Activated T-helper 2 cell treated with anti-CD3 and anti-CD28 coated beads, Interferon-gamma antibody, Interleukin-2, Interleukin-4, amounts not matched to agents 10 μg/mL and 5 μg/mL and 100 μg/mL, durations not matched to agents 14 hours and 24 hours and 36 hours (primary cell): ENCODE results near the gene SLC12A9. TPM values are rescaled to one million over a fixed set of nuclear protein-coding genes. Genes with fewer than 3 reads are reported as not detected.

Experiments used
- DNase-seq: peaks from one replicate; pipeline ENCODE4 v3.0.0; 2021; ENCODE audit warnings: low spot score
- H3K27ac Mint-ChIP-seq: one replicate; pipeline ENCODE4 v1.8.0; 2021; ENCODE audit warnings: mixed read lengths
- H3K27me3 Mint-ChIP-seq: one replicate; pipeline ENCODE4 v1.8.0; 2021; ENCODE audit warnings: low read depth, mixed read lengths
- H3K36me3 Mint-ChIP-seq: one replicate; pipeline ENCODE4 v1.8.0; 2021; ENCODE audit warnings: low read depth, mixed read lengths
- H3K4me1 Mint-ChIP-seq: one replicate; pipeline ENCODE4 v1.8.0; 2021; ENCODE audit warnings: low read depth, mixed read lengths
- H3K4me3 Mint-ChIP-seq: one replicate; pipeline ENCODE4 v1.8.0; 2021; ENCODE audit warnings: low read depth, mild to moderate bottlenecking, moderate library complexity, mixed read lengths
- H3K9me3 Mint-ChIP-seq: one replicate; pipeline ENCODE4 v1.8.0; 2021; ENCODE audit warnings: mixed read lengths
- intact Hi-C: fragments of 100-400 bp; cut with micrococcal nuclease; formaldehyde crosslinking; loops from one replicate; pipeline ENCODE4 v1.15.1; 2023
- total RNA-seq: library from RNA; stranded (reverse); gene quantifications from 2 replicates; pipeline ENCODE4 v1.2.3, GENCODE V29; 2022

SLC12A9 gene
- total RNA-seq, 1 donor from 2014 or later: 31.6 TPM

- intact Hi-C loops: no loop called here
- H3K27me3 Mint-ChIP-seq: peaks cover 42% of the 10 kb centered on the region
Measured at GRCh38 chr7:100892364-100893317, 40.1 kb downstream of the SLC12A9 start.

GRCh38 chr7:100893318-100893895, 40.9 kb downstream of the SLC12A9 start:
- Mint-ChIP-seq H3K9me3 (no peaks in the 10 kb centered on the region), H3K4me1 (peaks cover 20% of the 10 kb centered on the region), H3K4me3 (no peak overlapping the region), H3K27ac (no peak overlapping the region), H3K36me3 (peaks cover 4% of the 10 kb centered on the region), H3K27me3 (peaks cover 50% of the 10 kb centered on the region)
- no peak for DNase-seq
- intact Hi-C loops: no loop called here

More at GRCh38 chr7:100892364-100893317, 40.1 kb downstream of the SLC12A9 start:
- DNase-seq: no peak
- H3K4me1 Mint-ChIP-seq: peaks cover 27% of the 10 kb centered on the region
- H3K9me3 Mint-ChIP-seq: no peaks in the 10 kb centered on the region
- H3K36me3 Mint-ChIP-seq: peaks cover 12% of the 10 kb centered on the region
- H3K4me3 Mint-ChIP-seq: peak overlapping the region; percentile 8
- no peak overlapping the region for H3K27ac Mint-ChIP-seq

GRCh38 chr7:100893910-100894721, 41.6 kb downstream of the SLC12A9 start:
- no peaks in the 10 kb centered on the region for H3K9me3 Mint-ChIP-seq
- H3K27ac Mint-ChIP-seq: no peak overlapping the region
- H3K27me3 Mint-ChIP-seq: peaks cover 50% of the 10 kb centered on the region
- no peaks in the 10 kb centered on the region for H3K36me3 Mint-ChIP-seq
- H3K4me1 Mint-ChIP-seq: peaks cover 16% of the 10 kb centered on the region
- peak overlapping the region; percentile 39 for H3K4me3 Mint-ChIP-seq
- no peak for DNase-seq
- intact Hi-C loops: no loop called here

GRCh38 chr7:100894860-100895700, 42.6 kb downstream of the SLC12A9 start:
- intact Hi-C loops: no loop called here
- H3K9me3 Mint-ChIP-seq: no peaks in the 10 kb centered on the region
- peaks cover 53% of the 10 kb centered on the region for H3K27me3 Mint-ChIP-seq
- H3K36me3 Mint-ChIP-seq: no peaks in the 10 kb centered on the region
- H3K27ac Mint-ChIP-seq: no peak overlapping the region
- DNase-seq: no peak
- peaks cover 16% of the 10 kb centered on the region for H3K4me1 Mint-ChIP-seq
- H3K4me3 Mint-ChIP-seq: no peak overlapping the region

- DNase-seq: no peak
- Mint-ChIP-seq H3K4me3 (peak within 1 kb of the TSS; percentile 63), H3K4me1 (peaks cover 10% of the 10 kb centered on the region), H3K27ac (no peak within 1 kb of the TSS), H3K36me3 (no peaks in the 10 kb centered on the region), H3K9me3 (no peaks in the 10 kb centered on the region), H3K27me3 (peaks cover 52% of the 10 kb centered on the region)
- intact Hi-C loops: no loop called here
Measured at GRCh38 chr7:100895701-100895955, 43.1 kb downstream of the SLC12A9 start, which contains the start of gene ACHE. ACHE (minus strand) TSS chr7:100895888; CDS start chr7:100894232, 1,656 bp downstream.

- H3K4me1 Mint-ChIP-seq: peaks cover 9% of the 10 kb centered on the region
- H3K27me3 Mint-ChIP-seq: peaks cover 51% of the 10 kb centered on the region
- no peaks in the 10 kb centered on the region for H3K9me3 Mint-ChIP-seq
- no peaks in the 10 kb centered on the region for H3K36me3 Mint-ChIP-seq
- no peak for DNase-seq
- intact Hi-C loops: no loop called here
- peak overlapping the region; percentile 63 for H3K4me3 Mint-ChIP-seq
- no peak overlapping the region for H3K27ac Mint-ChIP-seq
Measured at GRCh38 chr7:100895956-100896731, 43.6 kb downstream of the SLC12A9 start.

- peaks cover 5% of the 10 kb centered on the region for H3K4me1 Mint-ChIP-seq
- intact Hi-C loops: loop anchor here (1.0 kb wide), 2 partner anchors 162 to 180 kb away; no protein-coding TSS in a partner anchor
- no peak overlapping the region for H3K27ac Mint-ChIP-seq
- peaks cover 45% of the 10 kb centered on the region for H3K27me3 Mint-ChIP-seq
- DNase-seq: no peak
- no peaks in the 10 kb centered on the region for H3K36me3 Mint-ChIP-seq
- H3K9me3 Mint-ChIP-seq: no peaks in the 10 kb centered on the region
- H3K4me3 Mint-ChIP-seq: peak overlapping the region; percentile 21
Measured at GRCh38 chr7:100896732-100897608, 44.5 kb downstream of the SLC12A9 start.

- Mint-ChIP-seq H3K4me1 (peaks cover 5% of the 10 kb centered on the region), H3K27ac (no peak overlapping the region)
- intact Hi-C loops: loop anchor here (1.0 kb wide), 2 partner anchors 161 to 179 kb away; no protein-coding TSS in a partner anchor
Measured at GRCh38 chr7:100897772-100898454, 45.4 kb downstream of the SLC12A9 start.

GRCh38 chr7:100899432-100899831, 46.9 kb downstream of the SLC12A9 start:
- H3K36me3 Mint-ChIP-seq: no peaks in the 10 kb centered on the region
- no peaks in the 10 kb centered on the region for H3K9me3 Mint-ChIP-seq
- peaks cover 5% of the 10 kb centered on the region for H3K4me1 Mint-ChIP-seq
- DNase-seq: no peak
- intact Hi-C loops: no loop called here
- H3K4me3 Mint-ChIP-seq: no peak overlapping the region
- H3K27ac Mint-ChIP-seq: no peak overlapping the region
- peaks cover 29% of the 10 kb centered on the region for H3K27me3 Mint-ChIP-seq

More at GRCh38 chr7:100897772-100898454, 45.4 kb downstream of the SLC12A9 start:
- H3K36me3 Mint-ChIP-seq: no peaks in the 10 kb centered on the region
- no peaks in the 10 kb centered on the region for H3K9me3 Mint-ChIP-seq
- peaks cover 37% of the 10 kb centered on the region for H3K27me3 Mint-ChIP-seq
- no peak for DNase-seq
- no peak overlapping the region for H3K4me3 Mint-ChIP-seq

- H3K36me3 Mint-ChIP-seq: no peaks in the 10 kb centered on the region
- no peak for DNase-seq
- H3K4me1 Mint-ChIP-seq: peaks cover 3% of the 10 kb centered on the region
- H3K27me3 Mint-ChIP-seq: peaks cover 26% of the 10 kb centered on the region
- H3K27ac Mint-ChIP-seq: no peak overlapping the region
- no peaks in the 10 kb centered on the region for H3K9me3 Mint-ChIP-seq
- no peak overlapping the region for H3K4me3 Mint-ChIP-seq
- intact Hi-C loops: no loop called here
Measured at GRCh38 chr7:100900978-100901377, 48.5 kb downstream of the SLC12A9 start.
